Activated T-cell treated with anti-CD3 and anti-CD28 coated beads, Interleukin-2, amount 50 U/mL, for 1 hour (primary cell): ENCODE data around the gene HEPN1.

ENCODE experiments used
- DNase-seq: peaks from one replicate; pipeline ENCODE4 v3.0.0-alpha.2; 2020

HEPN1 gene

GRCh38 chr11:124886476-124886875 is 32.6 kb upstream of the HEPN1 start:
- DNase-seq: no peak

GRCh38 chr11:124886978-124887666 is 31.9 kb upstream of the HEPN1 start:
- DNase-seq: no peak

- DNase-seq: no peak
Measured at GRCh38 chr11:124887667-124888013, 31.4 kb upstream of the HEPN1 start.

- no peak for DNase-seq
Measured at GRCh38 chr11:124889191-124890091, 29.6 kb upstream of the HEPN1 start.

GRCh38 chr11:124890151-124890550 is 28.9 kb upstream of the HEPN1 start:
- no peak for DNase-seq

GRCh38 chr11:124890683-124891372 is 28.2 kb upstream of the HEPN1 start:
- DNase-seq: no peak

- DNase-seq: no peak
Measured at GRCh38 chr11:124891373-124891861, 27.6 kb upstream of the HEPN1 start.

- DNase-seq: no peak
Measured at GRCh38 chr11:124892146-124892545, 26.9 kb upstream of the HEPN1 start.

GRCh38 chr11:124892750-124893454 is 26.1 kb upstream of the HEPN1 start:
- DNase-seq: no peak

GRCh38 chr11:124893781-124894401 is 25.2 kb upstream of the HEPN1 start:
- no peak for DNase-seq

GRCh38 chr11:124894606-124895430 is 24.2 kb upstream of the HEPN1 start:
- no peak for DNase-seq

GRCh38 chr11:124895471-124895971 is 23.5 kb upstream of the HEPN1 start:
- no peak for DNase-seq

- no peak for DNase-seq
Measured at GRCh38 chr11:124896071-124896750, 22.8 kb upstream of the HEPN1 start.

- DNase-seq: no peak
Measured at GRCh38 chr11:124896821-124897391, 22.1 kb upstream of the HEPN1 start.

- DNase-seq: no peak
Measured at GRCh38 chr11:124897674-124898262, 21.3 kb upstream of the HEPN1 start, which contains the start of gene ROBO4. TSS of gene ROBO4 (minus strand) at chr11:124897865. CDS start at chr11:124897795, 70 bp downstream.

- no peak for DNase-seq
Measured at GRCh38 chr11:124898263-124898680, 20.8 kb upstream of the HEPN1 start.

GRCh38 chr11:124898711-124899110 is 20.3 kb upstream of the HEPN1 start:
- no peak for DNase-seq

GRCh38 chr11:124899383-124900145 is 19.5 kb upstream of the HEPN1 start:
- no peak for DNase-seq

GRCh38 chr11:124900464-124900863 is 18.6 kb upstream of the HEPN1 start:
- DNase-seq: no peak
